ENCODE data around the gene ZNF618.

The ZNF618 gene

DNA sequence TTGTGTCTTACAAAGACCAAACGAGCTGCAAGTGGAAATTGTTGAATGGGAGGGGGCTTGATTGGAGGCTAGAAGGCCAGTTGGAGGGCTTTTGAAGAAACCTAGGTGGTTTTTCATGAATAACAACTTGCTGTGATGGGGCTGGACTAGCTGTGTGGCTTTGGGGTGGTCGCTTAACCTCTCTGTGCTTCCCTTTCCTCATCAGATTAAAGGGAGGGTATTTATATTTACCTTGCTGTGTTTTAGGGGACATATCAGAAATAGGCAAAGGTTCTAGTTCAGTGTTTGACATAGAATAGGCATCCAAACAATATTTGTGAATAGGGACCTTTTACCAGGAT, 74.9 kb downstream of the ZNF618 start:
- no peaks in the 10 kb centered on the region for H3K27me3 ChIP-seq (ENCODE audit: insufficient read depth, low read length, poor library complexity, severe bottlenecking)

DNA sequence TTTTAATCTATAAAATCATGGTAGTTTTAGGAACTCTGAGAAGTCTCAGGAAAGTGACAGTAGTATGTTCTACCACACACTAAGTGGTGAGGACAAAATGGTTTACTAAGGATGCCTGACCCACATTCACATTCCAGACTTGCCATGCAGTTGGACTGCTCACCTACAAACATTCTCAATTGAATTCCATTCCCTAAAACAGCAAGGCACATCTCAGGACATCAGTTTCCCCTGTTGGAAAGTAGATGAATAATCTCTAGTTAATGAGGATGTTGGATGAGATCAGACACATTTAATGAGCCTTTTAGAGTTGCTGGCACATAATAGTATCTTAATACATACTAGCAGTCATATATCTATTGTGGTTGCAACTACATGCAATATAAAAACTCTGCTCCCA, 76.6 kb downstream of the ZNF618 start:
- Histone ChIP-seq H4K20me1 (ENCODE audit: insufficient read depth, low read length, poor library complexity, severe bottlenecking) (peaks cover 18% of the 10 kb centered on the region), H3K36me3 (ENCODE audit: insufficient read depth, low read length) (no peaks in the 10 kb centered on the region), H3K9me2 (replicated peaks; ENCODE audit: low read depth, low read length) (no peaks in the 10 kb centered on the region), H3F3A (ENCODE audit: low read depth) (no peaks in the 10 kb centered on the region), H3K79me2 (ENCODE audit: insufficient read depth, low read length) (peaks cover 36% of the 10 kb centered on the region; the same call in 1 of the 2 replicates), H3K9me3 (ENCODE audit: insufficient read depth, low read depth, low read length) (no peaks in the 10 kb centered on the region), H3K4me2 (ENCODE audit: low read depth, low read length, poor library complexity, severe bottlenecking) (no peak overlapping the region), H3K4me3 (ENCODE audit: low read length, poor library complexity, severe bottlenecking) (no peak overlapping the region), H3K4me1 (ENCODE audit: insufficient read depth, low read length, poor library complexity, severe bottlenecking) (peaks cover 6% of the 10 kb centered on the region), H3K9ac (ENCODE audit: low read depth, low read length, poor library complexity, severe bottlenecking) (no peak overlapping the region), H2AFZ (ENCODE audit: low read length) (no peak overlapping the region), H3K27me3 (ENCODE audit: insufficient read depth, low read length, poor library complexity, severe bottlenecking) (no peaks in the 10 kb centered on the region)
- no peak for TF ChIP-seq EZH2phosphoT487 (IDR thresholded peaks at IDR 0.05; ENCODE audit: borderline replicate concordance)
- TF ChIP-seq, protein P1, sequence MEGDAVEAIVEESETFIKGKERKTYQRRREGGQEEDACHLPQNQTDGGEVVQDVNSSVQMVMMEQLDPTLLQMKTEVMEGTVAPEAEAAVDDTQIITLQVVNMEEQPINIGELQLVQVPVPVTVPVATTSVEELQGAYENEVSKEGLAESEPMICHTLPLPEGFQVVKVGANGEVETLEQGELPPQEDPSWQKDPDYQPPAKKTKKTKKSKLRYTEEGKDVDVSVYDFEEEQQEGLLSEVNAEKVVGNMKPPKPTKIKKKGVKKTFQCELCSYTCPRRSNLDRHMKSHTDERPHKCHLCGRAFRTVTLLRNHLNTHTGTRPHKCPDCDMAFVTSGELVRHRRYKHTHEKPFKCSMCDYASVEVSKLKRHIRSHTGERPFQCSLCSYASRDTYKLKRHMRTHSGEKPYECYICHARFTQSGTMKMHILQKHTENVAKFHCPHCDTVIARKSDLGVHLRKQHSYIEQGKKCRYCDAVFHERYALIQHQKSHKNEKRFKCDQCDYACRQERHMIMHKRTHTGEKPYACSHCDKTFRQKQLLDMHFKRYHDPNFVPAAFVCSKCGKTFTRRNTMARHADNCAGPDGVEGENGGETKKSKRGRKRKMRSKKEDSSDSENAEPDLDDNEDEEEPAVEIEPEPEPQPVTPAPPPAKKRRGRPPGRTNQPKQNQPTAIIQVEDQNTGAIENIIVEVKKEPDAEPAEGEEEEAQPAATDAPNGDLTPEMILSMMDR (conservative IDR thresholded peaks at IDR 0.05; ENCODE audit: low read length): no peak

More for the DNA sequence above, 74.9 kb downstream of the ZNF618 start:
- Histone ChIP-seq H3K4me2 (ENCODE audit: low read depth, low read length, poor library complexity, severe bottlenecking) (no peak overlapping the region), H3K36me3 (ENCODE audit: insufficient read depth, low read length) (no peaks in the 10 kb centered on the region), H3K79me2 (ENCODE audit: insufficient read depth, low read length) (peaks cover 25% of the 10 kb centered on the region; the same call in 1 of the 2 replicates), H4K20me1 (ENCODE audit: insufficient read depth, low read length, poor library complexity, severe bottlenecking) (peaks cover 4% of the 10 kb centered on the region), H3K4me3 (ENCODE audit: low read length, poor library complexity, severe bottlenecking) (no peak overlapping the region), H3F3A (ENCODE audit: low read depth) (no peaks in the 10 kb centered on the region), H3K9me2 (replicated peaks; ENCODE audit: low read depth, low read length) (no peaks in the 10 kb centered on the region), H3K9me3 (ENCODE audit: insufficient read depth, low read depth, low read length) (no peaks in the 10 kb centered on the region), H3K9ac (ENCODE audit: low read depth, low read length, poor library complexity, severe bottlenecking) (no peak overlapping the region), H3K4me1 (ENCODE audit: insufficient read depth, low read length, poor library complexity, severe bottlenecking) (no peaks in the 10 kb centered on the region), H2AFZ (ENCODE audit: low read length) (no peak overlapping the region)
- TF ChIP-seq, protein P1 (conservative IDR thresholded peaks at IDR 0.05; ENCODE audit: low read length): no peak
- TF ChIP-seq EZH2phosphoT487 (IDR thresholded peaks at IDR 0.05; ENCODE audit: borderline replicate concordance): no peak

DNA sequence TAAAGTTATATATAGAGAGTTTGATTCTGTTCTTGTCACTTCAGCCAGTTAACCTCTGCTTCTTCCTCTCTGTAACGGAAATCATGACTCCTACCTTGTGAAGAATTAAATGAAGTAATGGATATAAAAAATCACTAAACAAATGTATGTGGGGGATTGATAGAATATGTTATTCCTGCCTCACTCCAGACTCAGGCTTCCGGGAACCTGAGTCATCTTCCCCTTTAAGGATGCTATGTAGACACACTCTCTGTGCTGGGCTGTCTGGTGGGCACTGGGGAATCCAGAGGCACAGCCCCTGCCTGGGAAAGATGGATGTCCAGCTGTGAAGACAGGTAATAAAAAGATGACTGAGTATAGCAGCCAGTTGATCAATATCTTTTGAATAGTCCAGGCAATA, 77.4 kb downstream of the ZNF618 start:
- Histone ChIP-seq H3K9ac (ENCODE audit: low read depth, low read length, poor library complexity, severe bottlenecking) (no peak overlapping the region), H3F3A (ENCODE audit: low read depth) (no peaks in the 10 kb centered on the region), H3K9me2 (replicated peaks; ENCODE audit: low read depth, low read length) (no peaks in the 10 kb centered on the region), H3K9me3 (ENCODE audit: insufficient read depth, low read depth, low read length) (no peaks in the 10 kb centered on the region), H2AFZ (ENCODE audit: low read length) (no peak overlapping the region), H3K4me1 (ENCODE audit: insufficient read depth, low read length, poor library complexity, severe bottlenecking) (peaks cover 8% of the 10 kb centered on the region), H3K79me2 (ENCODE audit: insufficient read depth, low read length) (peaks cover 36% of the 10 kb centered on the region; the same call in 1 of the 2 replicates), H3K36me3 (ENCODE audit: insufficient read depth, low read length) (no peaks in the 10 kb centered on the region), H3K4me3 (ENCODE audit: low read length, poor library complexity, severe bottlenecking) (no peak overlapping the region), H3K27me3 (ENCODE audit: insufficient read depth, low read length, poor library complexity, severe bottlenecking) (no peaks in the 10 kb centered on the region), H3K4me2 (ENCODE audit: low read depth, low read length, poor library complexity, severe bottlenecking) (no peak overlapping the region), H4K20me1 (ENCODE audit: insufficient read depth, low read length, poor library complexity, severe bottlenecking) (peaks cover 19% of the 10 kb centered on the region)
- TF ChIP-seq EZH2phosphoT487 (IDR thresholded peaks at IDR 0.05; ENCODE audit: borderline replicate concordance): no peak
- TF ChIP-seq, protein P1 (conservative IDR thresholded peaks at IDR 0.05; ENCODE audit: low read length): no peak
